MCF 10A (cell line): Measurements from ENCODE around the gene PLAGL2. TPM values are rescaled to one million over a fixed set of nuclear protein-coding genes. Genes with fewer than 3 reads are reported as not detected.

Experiments used
- BruUV-seq: library from RNA; stranded (reverse); fragments of 400-500 nt; replicated peaks from 2 replicates; lab custom pipeline; 2021; lab: Mats Ljungman, UMichigan
- CTCF ChIA-PET: fragments of 300-600 bp; sonication (Branson Sonifier 250); formaldehyde crosslinking; extraction: SDS; loops from one replicate; lab custom pipeline; 2021; ENCODE audit warnings: antibody characterized with exemption, inconsistent platforms; lab: Yijun Ruan, JAX
- POLR2A ChIA-PET: fragments of 300-600, 350-650 bp; sonication (Branson Sonifier 250); formaldehyde crosslinking; extraction: SDS; loops from one replicate; lab custom pipeline; 2020; ENCODE audit warnings: antibody characterized with exemption, inconsistent platforms; lab: Yijun Ruan, JAX
- DNase-seq: peaks from one replicate; pipeline ENCODE4 v3.0.0-alpha.2; 2018; ENCODE audit not compliant: unreplicated experiment
- H3K27ac Mint-ChIP-seq: one replicate; pipeline ENCODE4 v1.8.0; 2022; ENCODE audit warnings: mild to moderate bottlenecking, low read depth, mixed read lengths; ENCODE audit not compliant: unreplicated experiment
- H3K27me3 Mint-ChIP-seq: one replicate; pipeline ENCODE4 v1.8.0; 2022; ENCODE audit warnings: mixed read lengths; ENCODE audit not compliant: insufficient read depth, unreplicated experiment
- H3K36me3 Mint-ChIP-seq: one replicate; pipeline ENCODE4 v1.8.0; 2022; ENCODE audit warnings: mild to moderate bottlenecking, moderate library complexity, mixed read lengths; ENCODE audit not compliant: insufficient read depth, unreplicated experiment
- H3K4me1 Mint-ChIP-seq: one replicate; pipeline ENCODE4 v1.8.0; 2022; ENCODE audit warnings: mixed read lengths; ENCODE audit not compliant: insufficient read depth, unreplicated experiment
- H3K4me3 Mint-ChIP-seq: one replicate; pipeline ENCODE4 v1.8.0; 2022; ENCODE audit warnings: mild to moderate bottlenecking, moderate library complexity, mixed read lengths; ENCODE audit not compliant: unreplicated experiment
- H3K9me3 Mint-ChIP-seq: one replicate; pipeline ENCODE4 v1.8.0; 2022; ENCODE audit warnings: mixed read lengths; ENCODE audit not compliant: unreplicated experiment
- intact Hi-C: fragments of 100-400 bp; cut with micrococcal nuclease; formaldehyde crosslinking; loops from 2 replicates; pipeline ENCODE4 v1.14.1; 2022
- total RNA-seq: library from RNA; stranded (reverse); gene quantifications from 2 replicates; pipeline ENCODE4 v1.2.3, GENCODE V29; 2022
- TF ChIP-seq, protein P1 (sequence below): fragments of 200-600 bp; IDR thresholded peaks from one replicate; pipeline ENCODE4 v1.8.0; 2022; ENCODE audit warnings: antibody characterized with exemption, mild to moderate bottlenecking; ENCODE audit not compliant: unreplicated experiment

PLAGL2 gene
- total RNA-seq, 1 experiment from 2014 or later: 18.6 TPM

DNA sequence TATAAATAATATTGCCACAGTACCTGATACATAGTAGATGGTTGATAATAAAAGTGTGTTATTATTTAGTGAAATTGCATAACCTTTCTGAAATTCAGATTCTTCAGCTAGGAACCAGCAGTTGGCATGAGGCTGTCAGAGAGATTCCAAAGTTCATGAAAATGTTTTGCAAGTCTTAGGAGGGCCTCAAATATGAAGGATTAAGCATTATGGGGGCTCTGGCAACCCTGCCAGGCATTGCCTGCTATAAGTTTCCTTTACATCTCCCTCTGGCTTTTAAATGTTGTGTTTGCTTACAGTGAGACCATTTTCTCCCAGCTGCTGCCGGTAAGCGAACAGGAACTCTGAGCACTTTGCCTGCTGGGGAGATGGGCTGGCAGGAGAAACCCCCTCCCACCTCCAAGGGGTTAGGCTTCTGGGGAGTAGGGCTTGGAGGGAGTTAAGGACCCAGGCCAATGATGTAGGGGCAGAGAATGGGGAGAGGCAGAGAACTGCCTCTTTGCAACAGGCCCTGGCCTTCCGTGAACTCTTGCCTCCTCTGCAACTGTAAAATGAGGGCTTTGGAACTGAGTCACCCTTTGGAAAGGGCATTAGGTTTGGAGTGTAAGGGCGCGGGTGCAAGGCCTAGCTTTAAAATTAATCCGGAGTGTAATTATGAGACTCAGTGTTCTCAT lies 36.7 kb upstream of the PLAGL2 start:
- TF ChIP-seq, protein P1, sequence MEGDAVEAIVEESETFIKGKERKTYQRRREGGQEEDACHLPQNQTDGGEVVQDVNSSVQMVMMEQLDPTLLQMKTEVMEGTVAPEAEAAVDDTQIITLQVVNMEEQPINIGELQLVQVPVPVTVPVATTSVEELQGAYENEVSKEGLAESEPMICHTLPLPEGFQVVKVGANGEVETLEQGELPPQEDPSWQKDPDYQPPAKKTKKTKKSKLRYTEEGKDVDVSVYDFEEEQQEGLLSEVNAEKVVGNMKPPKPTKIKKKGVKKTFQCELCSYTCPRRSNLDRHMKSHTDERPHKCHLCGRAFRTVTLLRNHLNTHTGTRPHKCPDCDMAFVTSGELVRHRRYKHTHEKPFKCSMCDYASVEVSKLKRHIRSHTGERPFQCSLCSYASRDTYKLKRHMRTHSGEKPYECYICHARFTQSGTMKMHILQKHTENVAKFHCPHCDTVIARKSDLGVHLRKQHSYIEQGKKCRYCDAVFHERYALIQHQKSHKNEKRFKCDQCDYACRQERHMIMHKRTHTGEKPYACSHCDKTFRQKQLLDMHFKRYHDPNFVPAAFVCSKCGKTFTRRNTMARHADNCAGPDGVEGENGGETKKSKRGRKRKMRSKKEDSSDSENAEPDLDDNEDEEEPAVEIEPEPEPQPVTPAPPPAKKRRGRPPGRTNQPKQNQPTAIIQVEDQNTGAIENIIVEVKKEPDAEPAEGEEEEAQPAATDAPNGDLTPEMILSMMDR: no peak
- intact Hi-C loops: no loop called here
- Mint-ChIP-seq H3K4me1 (no peaks in the 10 kb centered on the region), H3K27me3 (no peaks in the 10 kb centered on the region), H3K9me3 (no peaks in the 10 kb centered on the region), H3K4me3 (no peak overlapping the region), H3K36me3 (no peaks in the 10 kb centered on the region), H3K27ac (no peak overlapping the region)
- POLR2A ChIA-PET: no interaction called here
- BruUV-seq: no TSS peak
- no peak for DNase-seq
- CTCF ChIA-PET: interaction anchor here (0.6 kb wide), 1 partner anchor 22 kb away, joined by 4 read pairs; no protein-coding TSS in a partner anchor

DNA sequence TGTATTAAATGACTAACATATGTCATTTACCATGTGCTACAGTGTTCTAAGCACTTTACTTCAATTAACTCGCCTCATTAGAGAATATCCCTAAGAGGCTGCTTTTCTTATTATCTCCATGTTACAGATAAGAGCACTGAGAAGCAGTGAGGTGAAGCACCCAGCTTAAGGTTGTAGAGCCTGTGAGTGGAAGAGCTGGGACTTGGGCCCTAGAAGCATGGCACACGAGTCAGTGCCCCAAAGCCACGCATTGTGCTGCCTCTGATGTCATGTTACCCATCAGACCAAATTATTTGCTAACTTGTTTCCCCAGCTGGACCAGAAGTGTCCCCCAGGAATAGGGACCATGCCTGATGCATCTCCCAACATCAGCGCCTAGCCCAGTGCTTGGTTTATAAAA lies 34.3 kb upstream of the PLAGL2 start:
- H3K4me1 Mint-ChIP-seq: no peaks in the 10 kb centered on the region
- TF ChIP-seq, protein P1: no peak
- H3K36me3 Mint-ChIP-seq: peaks cover 7% of the 10 kb centered on the region
- intact Hi-C loops: no loop called here
- no peak for DNase-seq
- ChIA-PET POLR2A (interaction anchor here (0.6 kb wide), 1 partner anchor 119 kb away, joined by 3 read pairs; no protein-coding TSS in a partner anchor), CTCF (interaction anchor here (0.6 kb wide), 1 partner anchor 580 kb away, joined by 3 read pairs; no protein-coding TSS in a partner anchor)
- no TSS peak for BruUV-seq
- no peak overlapping the region for H3K4me3 Mint-ChIP-seq
- no peaks in the 10 kb centered on the region for H3K27me3 Mint-ChIP-seq
- H3K27ac Mint-ChIP-seq: no peak overlapping the region
- no peaks in the 10 kb centered on the region for H3K9me3 Mint-ChIP-seq

DNA sequence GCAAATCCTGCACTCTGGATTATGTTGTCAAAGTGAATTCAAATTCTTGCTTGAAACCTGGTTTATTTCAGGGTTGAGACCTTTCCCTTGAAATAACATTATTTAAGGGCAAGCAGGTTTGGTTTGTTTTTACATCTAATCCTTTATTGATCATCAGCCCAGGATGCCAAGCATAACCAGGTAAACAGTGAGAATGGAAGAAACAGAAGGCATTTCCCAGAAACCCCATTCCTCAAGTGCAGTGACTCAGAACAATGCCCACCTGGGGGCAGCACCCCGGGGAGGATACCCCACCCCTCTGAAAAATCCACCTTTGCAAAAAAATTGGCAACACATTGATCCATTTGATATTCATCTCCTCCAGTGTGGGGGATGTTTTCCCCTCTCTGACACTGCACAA lies 32.7 kb upstream of the PLAGL2 start:
- BruUV-seq: no TSS peak
- CTCF ChIA-PET: interaction anchor here (0.6 kb wide), 2 partner anchors 37 to 153 kb away, joined by 3 read pairs; no protein-coding TSS in a partner anchor
- no peaks in the 10 kb centered on the region for H3K27me3 Mint-ChIP-seq
- H3K4me1 Mint-ChIP-seq: no peaks in the 10 kb centered on the region
- H3K4me3 Mint-ChIP-seq: no peak overlapping the region
- POLR2A ChIA-PET: interaction anchor here (0.6 to 1.2 kb wide), 6 partner anchors 8 to 513 kb away, joined by 4 to 9 read pairs (median 6); no protein-coding TSS in a partner anchor
- no peak overlapping the region for H3K27ac Mint-ChIP-seq
- H3K9me3 Mint-ChIP-seq: no peaks in the 10 kb centered on the region
- TF ChIP-seq, protein P1: no peak
- no peak for DNase-seq
- intact Hi-C loops: no loop called here
- peaks cover 22% of the 10 kb centered on the region for H3K36me3 Mint-ChIP-seq
